Fibroblast of villous mesenchyme (primary cell): ENCODE data around the gene MSANTD1. TPM values are rescaled to one million over a fixed set of nuclear protein-coding genes. Genes with fewer than 3 reads are reported as not detected.

Experiments
- DNase-seq: peaks from one replicate; pipeline ENCODE4 v3.0.0-alpha.2; 2010; ENCODE audit warnings: low read depth
- H3K4me3 ChIP-seq: 2 replicates; pipeline ENCODE4 v1.5.1; 2011; ENCODE audit warnings: low read depth, mild to moderate bottlenecking, low read length
- CTCF ChIP-seq: IDR thresholded peaks from 2 replicates; pipeline ENCODE4 v1.5.1; 2012; ENCODE audit warnings: low read depth, mild to moderate bottlenecking, low read length; ENCODE audit not compliant: insufficient read depth
- total RNA-seq: library from RNA; depleted of rRNA; stranded (reverse); fragments of >200 nt; gene quantifications from 2 replicates; pipeline ENCODE4 v1.2.3, GENCODE V29; 2012

Gene MSANTD1
- total RNA-seq, 1 donor, result 0.86 TPM

DNA sequence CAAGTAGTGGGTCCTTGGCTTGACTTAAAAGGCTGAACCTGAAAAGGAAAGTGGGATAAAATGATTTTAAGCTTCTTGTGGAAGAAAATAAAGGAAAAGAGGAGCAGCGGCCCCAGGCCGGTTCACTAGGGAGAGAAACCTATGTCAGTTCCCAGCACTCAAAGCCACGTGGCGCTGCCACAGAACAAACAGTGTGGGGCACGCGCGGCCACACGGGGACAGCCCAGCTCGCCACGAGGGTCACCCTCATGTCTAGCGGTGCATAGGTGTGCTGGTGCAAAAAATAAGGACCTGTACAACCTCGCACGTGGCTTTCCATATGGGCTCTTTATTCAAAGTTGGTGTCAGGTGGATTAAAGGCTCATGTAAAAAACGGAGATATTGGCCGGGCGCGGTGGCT lies 17.1 kb downstream of the MSANTD1 start:
- TF ChIP-seq CTCF, result no peak
- H3K4me3 ChIP-seq, result no peak overlapping the region
- DNase-seq, result no peak

DNA sequence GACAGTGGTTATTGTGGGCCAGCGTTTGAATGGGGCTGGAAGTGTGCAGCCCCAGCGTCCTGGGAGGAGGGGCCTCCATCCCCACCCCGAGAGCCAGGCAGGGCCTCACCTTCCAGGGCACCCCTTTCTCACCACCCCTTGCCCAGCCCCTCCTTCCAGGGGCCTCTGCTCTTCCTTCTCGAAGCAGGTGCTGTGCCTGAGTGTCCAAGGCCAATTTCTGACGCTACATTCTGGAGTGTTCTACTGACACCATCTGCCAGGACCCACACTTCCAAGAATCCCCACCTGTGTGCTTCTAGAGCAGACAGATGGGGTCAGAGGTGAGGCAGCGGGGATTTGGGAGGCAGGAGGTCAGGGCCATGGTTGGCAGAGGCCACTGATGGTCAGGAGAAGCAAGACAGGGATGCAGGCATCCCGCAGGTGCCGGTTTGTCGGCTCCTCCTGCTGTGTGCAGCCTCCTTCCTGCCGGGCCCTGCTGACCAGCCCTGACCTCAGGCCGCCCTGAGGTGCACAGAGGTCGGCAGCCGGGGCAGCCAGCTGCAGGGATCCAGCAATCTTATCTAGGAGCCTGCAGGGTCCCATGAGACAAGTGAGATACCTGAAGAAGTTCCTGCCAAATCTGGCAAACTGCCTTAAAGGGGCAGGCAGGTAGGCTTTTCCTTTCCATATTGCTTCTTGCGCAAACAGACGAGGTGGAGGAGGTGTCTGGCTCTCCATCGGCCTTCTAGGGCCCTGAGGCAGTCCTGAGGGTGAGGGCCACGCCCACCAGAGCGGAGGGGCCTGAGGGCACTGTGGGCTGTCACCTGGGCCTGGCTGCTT lies 18.8 kb downstream of the MSANTD1 start:
- DNase-seq, result no peak
- no peak for TF ChIP-seq CTCF

GRCh38 chr4:3268395-3269104 lies 19.6 kb downstream of the MSANTD1 start:
- DNase-seq, result no peak
- TF ChIP-seq CTCF, result no peak
- no peak overlapping the region for H3K4me3 ChIP-seq

More for the DNA sequence above, 18.8 kb downstream of the MSANTD1 start:
- no peak overlapping the region for H3K4me3 ChIP-seq

GRCh38 chr4:3269105-3269927 lies 20.4 kb downstream of the MSANTD1 start:
- no peak overlapping the region for H3K4me3 ChIP-seq
- no peak for TF ChIP-seq CTCF
- DNase-seq, result no peak

GRCh38 chr4:3269991-3270611 lies 21.1 kb downstream of the MSANTD1 start:
- no peak for TF ChIP-seq CTCF
- DNase-seq, result no peak
- no peak overlapping the region for H3K4me3 ChIP-seq

DNA sequence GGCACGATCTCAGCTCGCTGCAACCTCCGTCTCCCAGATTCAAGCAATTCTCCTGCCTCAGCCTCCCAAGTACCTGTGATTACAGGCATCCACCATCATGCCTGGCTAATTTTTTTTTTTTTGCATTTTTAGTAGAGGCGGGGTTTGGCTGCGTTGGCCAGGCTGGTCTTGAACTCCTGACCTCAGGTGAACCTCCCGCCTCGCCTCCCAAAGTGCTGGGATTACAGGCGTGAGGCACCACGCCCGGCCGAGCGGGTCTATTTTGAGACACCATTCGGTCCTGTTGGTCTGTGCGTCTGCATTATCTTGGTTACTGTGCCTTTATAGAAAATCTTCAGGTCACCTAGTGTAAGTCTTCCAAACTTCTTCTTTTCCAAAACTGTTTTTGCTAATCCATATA lies 22.2 kb downstream of the MSANTD1 start:
- no peak for DNase-seq
- no peak for TF ChIP-seq CTCF
- no peak overlapping the region for H3K4me3 ChIP-seq
